Upper lobe of right lung (tissue), 1 donor: Measurements from ENCODE around the gene FAM168A. TPM values are rescaled to one million over a fixed set of nuclear protein-coding genes. Genes with fewer than 3 reads are reported as not detected.

Experiments used
- ATAC-seq: fragments of 200-7000 bp; cut with Tn5 transposase; one replicate; pipeline ENCODE4 v1.9.1; 2020; ENCODE audit warnings: mild to moderate bottlenecking, moderate library complexity
- DNase-seq: peaks from one replicate; pipeline ENCODE4 v3.0.0-alpha.2; 2020
- H3K27ac ChIP-seq: fragments of 200-600 bp; one replicate; pipeline ENCODE4 v1.8.0; 2022
- H3K27me3 ChIP-seq: fragments of 200-600 bp; one replicate; pipeline ENCODE4 v1.8.0; 2022; ENCODE audit warnings: mild to moderate bottlenecking
- H3K36me3 ChIP-seq: fragments of 200-600 bp; one replicate; pipeline ENCODE4 v1.8.0; 2022
- H3K4me1 ChIP-seq: fragments of 200-600 bp; one replicate; pipeline ENCODE4 v1.8.0; 2022
- H3K4me3 ChIP-seq: fragments of 200-600 bp; one replicate; pipeline ENCODE4 v1.8.0; 2022; ENCODE audit warnings: mild to moderate bottlenecking
- H3K9me3 ChIP-seq: fragments of 200-600 bp; one replicate; pipeline ENCODE4 v1.8.0; 2022
- CTCF ChIP-seq: fragments of 200-600 bp; IDR thresholded peaks from one replicate; pipeline ENCODE4 v1.8.0; 2022; ENCODE audit warnings: antibody characterized with exemption
- intact Hi-C: fragments of 100-400 bp; cut with DNase I; formaldehyde crosslinking; loops from one replicate; pipeline ENCODE4 v1.11.0; 2022
- total RNA-seq: library from RNA; stranded (reverse); fragmentation: NEBNext Ultra II Directional; extraction: Animal tissue kit (Norgen Biotek cat#: 25700); gene quantifications from one replicate; pipeline ENCODE4 v1.2.1, GENCODE V29; 2021
- donor health status: DM: no; HTN: yes; CAD: no; lungs with severe emphysema.

Gene FAM168A
- total RNA-seq, 1 donor from 2014 or later, result 30.7 TPM

- intact Hi-C loops, result no loop called here
- DNase-seq (no peak), ATAC-seq (no peak)
- Histone ChIP-seq H3K27me3 (no peaks in the 10 kb centered on the region), H3K9me3 (no peaks in the 10 kb centered on the region), H3K4me3 (no peak overlapping the region), H3K36me3 (no peaks in the 10 kb centered on the region), H3K27ac (peak overlapping the region; percentile 80), H3K4me1 (peaks cover 14% of the 10 kb centered on the region)
- no peak for TF ChIP-seq CTCF
Measured at GRCh38 chr11:73375830-73376159, 222.1 kb downstream of the FAM168A start.

GRCh38 chr11:73374151-73374550 lies 223.8 kb downstream of the FAM168A start:
- intact Hi-C loops, result no loop called here
- Histone ChIP-seq H3K27me3 (no peaks in the 10 kb centered on the region), H3K36me3 (no peaks in the 10 kb centered on the region), H3K9me3 (no peaks in the 10 kb centered on the region), H3K4me3 (no peak overlapping the region), H3K27ac (no peak overlapping the region), H3K4me1 (peaks cover 4% of the 10 kb centered on the region)
- ATAC-seq, result no peak
- no peak for TF ChIP-seq CTCF
- DNase-seq, result no peak

- DNase-seq (no peak), ATAC-seq (no peak)
- Histone ChIP-seq H3K27me3 (no peaks in the 10 kb centered on the region), H3K36me3 (peaks cover 9% of the 10 kb centered on the region), H3K4me1 (no peaks in the 10 kb centered on the region), H3K27ac (no peak overlapping the region), H3K9me3 (no peaks in the 10 kb centered on the region), H3K4me3 (no peak overlapping the region)
- peak; percentile 15 for TF ChIP-seq CTCF
- intact Hi-C loops, result no loop called here
Measured at GRCh38 chr11:73372375-73372993, 225.4 kb downstream of the FAM168A start.

- intact Hi-C loops, result no loop called here
- DNase-seq (no peak), ATAC-seq (no peak)
- TF ChIP-seq CTCF, result no peak
- Histone ChIP-seq H3K27ac (no peak overlapping the region), H3K9me3 (no peaks in the 10 kb centered on the region), H3K4me3 (no peak overlapping the region), H3K27me3 (no peaks in the 10 kb centered on the region), H3K4me1 (peaks cover 10% of the 10 kb centered on the region), H3K36me3 (peaks cover 58% of the 10 kb centered on the region)
Measured at GRCh38 chr11:73367482-73368024, 230.4 kb downstream of the FAM168A start.

GRCh38 chr11:73366953-73367352 lies 231.0 kb downstream of the FAM168A start:
- Histone ChIP-seq H3K9me3 (no peaks in the 10 kb centered on the region), H3K4me3 (no peak overlapping the region), H3K27me3 (no peaks in the 10 kb centered on the region), H3K27ac (no peak overlapping the region), H3K36me3 (peaks cover 64% of the 10 kb centered on the region), H3K4me1 (peaks cover 10% of the 10 kb centered on the region)
- ATAC-seq (no peak), DNase-seq (no peak)
- TF ChIP-seq CTCF, result no peak
- intact Hi-C loops, result no loop called here

- no peak for ATAC-seq
- H3K36me3 ChIP-seq, result peaks cover 69% of the 10 kb centered on the region
Measured at GRCh38 chr11:73366265-73366610, 231.7 kb downstream of the FAM168A start.

More at GRCh38 chr11:73366265-73366610, 231.7 kb downstream of the FAM168A start:
- intact Hi-C loops, result no loop called here
- no peaks in the 10 kb centered on the region for H3K27me3 ChIP-seq
- no peak for DNase-seq
- H3K4me3 ChIP-seq, result no peak overlapping the region
- H3K9me3 ChIP-seq, result no peaks in the 10 kb centered on the region
- H3K4me1 ChIP-seq, result peaks cover 10% of the 10 kb centered on the region
- peak overlapping the region; percentile 58 for H3K27ac ChIP-seq
- no peak for TF ChIP-seq CTCF
